ENCODE data around the gene CCNT2.
"Not testable (repeated sequence)": the region's sequence is repeated elsewhere in the genome, so short reads cannot be mapped to it uniquely, and the experiment has no call there.

Gene CCNT2

GRCh38 chr2:134934150-134934549 is 15.5 kb downstream of the CCNT2 start:
- H3K4me3 Mint-ChIP-seq: no peak overlapping the region
- H3K9me3 Mint-ChIP-seq: no peaks in the 10 kb centered on the region
- H3K27ac Mint-ChIP-seq: no peak overlapping the region
- H3K36me3 Mint-ChIP-seq (ENCODE audit: low read depth): peaks cover 35% of the 10 kb centered on the region
- H3K27me3 Mint-ChIP-seq (ENCODE audit: low read depth): no peaks in the 10 kb centered on the region
- H3K4me1 Mint-ChIP-seq (ENCODE audit: low read depth): peaks cover 32% of the 10 kb centered on the region
- no peak for DNase-seq (ENCODE audit: low spot score)

- H3K4me1 Mint-ChIP-seq (ENCODE audit: low read depth): peaks cover 32% of the 10 kb centered on the region
- H3K4me3 Mint-ChIP-seq: no peak overlapping the region
- no peak for DNase-seq (ENCODE audit: low spot score)
- H3K27me3 Mint-ChIP-seq (ENCODE audit: low read depth): no peaks in the 10 kb centered on the region
- no peaks in the 10 kb centered on the region for H3K9me3 Mint-ChIP-seq
- no peak overlapping the region for H3K27ac Mint-ChIP-seq
- H3K36me3 Mint-ChIP-seq (ENCODE audit: low read depth): peaks cover 38% of the 10 kb centered on the region
Measured at GRCh38 chr2:134934641-134935040, 16.0 kb downstream of the CCNT2 start.

- H3K27ac Mint-ChIP-seq: no peak overlapping the region
- DNase-seq (ENCODE audit: low spot score): no peak
- H3K27me3 Mint-ChIP-seq (ENCODE audit: low read depth): no peaks in the 10 kb centered on the region
- peaks cover 41% of the 10 kb centered on the region for H3K36me3 Mint-ChIP-seq (ENCODE audit: low read depth)
- H3K4me1 Mint-ChIP-seq (ENCODE audit: low read depth): peaks cover 28% of the 10 kb centered on the region
- H3K9me3 Mint-ChIP-seq: no peaks in the 10 kb centered on the region
- H3K4me3 Mint-ChIP-seq: no peak overlapping the region
Measured at GRCh38 chr2:134936691-134937090, 18.1 kb downstream of the CCNT2 start.

GRCh38 chr2:134943540-134943939 is 24.9 kb downstream of the CCNT2 start:
- H3K4me1 Mint-ChIP-seq (ENCODE audit: low read depth): peaks cover 17% of the 10 kb centered on the region
- peak overlapping the region; percentile 49 for H3K27ac Mint-ChIP-seq
- no peaks in the 10 kb centered on the region for H3K27me3 Mint-ChIP-seq (ENCODE audit: low read depth)
- no peak overlapping the region for H3K4me3 Mint-ChIP-seq
- DNase-seq (ENCODE audit: low spot score): no peak
- no peaks in the 10 kb centered on the region for H3K9me3 Mint-ChIP-seq
- H3K36me3 Mint-ChIP-seq (ENCODE audit: low read depth): peaks cover 59% of the 10 kb centered on the region

GRCh38 chr2:134944975-134945374 is 26.4 kb downstream of the CCNT2 start:
- H3K4me3 Mint-ChIP-seq: no peak overlapping the region
- peaks cover 59% of the 10 kb centered on the region for H3K36me3 Mint-ChIP-seq (ENCODE audit: low read depth)
- H3K27ac Mint-ChIP-seq: no peak overlapping the region
- no peak for DNase-seq (ENCODE audit: low spot score)
- H3K27me3 Mint-ChIP-seq (ENCODE audit: low read depth): no peaks in the 10 kb centered on the region
- H3K9me3 Mint-ChIP-seq: no peaks in the 10 kb centered on the region
- H3K4me1 Mint-ChIP-seq (ENCODE audit: low read depth): peaks cover 18% of the 10 kb centered on the region

- H3K9me3 Mint-ChIP-seq: no peaks in the 10 kb centered on the region
- H3K36me3 Mint-ChIP-seq (ENCODE audit: low read depth): peaks cover 59% of the 10 kb centered on the region
- H3K4me1 Mint-ChIP-seq (ENCODE audit: low read depth): peaks cover 24% of the 10 kb centered on the region
- no peaks in the 10 kb centered on the region for H3K27me3 Mint-ChIP-seq (ENCODE audit: low read depth)
- DNase-seq (ENCODE audit: low spot score): no peak
- H3K27ac Mint-ChIP-seq: no peak overlapping the region
- no peak overlapping the region for H3K4me3 Mint-ChIP-seq
Measured at GRCh38 chr2:134946073-134946472, 27.5 kb downstream of the CCNT2 start.

- H3K36me3 Mint-ChIP-seq (ENCODE audit: low read depth): peaks cover 67% of the 10 kb centered on the region
- no peaks in the 10 kb centered on the region for H3K27me3 Mint-ChIP-seq (ENCODE audit: low read depth)
- peaks cover 19% of the 10 kb centered on the region for H3K4me1 Mint-ChIP-seq (ENCODE audit: low read depth)
- DNase-seq (ENCODE audit: low spot score): no peak
- no peaks in the 10 kb centered on the region for H3K9me3 Mint-ChIP-seq
- H3K4me3 Mint-ChIP-seq: no peak overlapping the region
- H3K27ac Mint-ChIP-seq: peak overlapping the region; percentile 70
Measured at GRCh38 chr2:134949981-134950708, 31.5 kb downstream of the CCNT2 start.

- peaks cover 18% of the 10 kb centered on the region for H3K4me1 Mint-ChIP-seq (ENCODE audit: low read depth)
- no peak for DNase-seq (ENCODE audit: low spot score)
- H3K27me3 Mint-ChIP-seq (ENCODE audit: low read depth): no peaks in the 10 kb centered on the region
- no peak overlapping the region for H3K27ac Mint-ChIP-seq
- H3K9me3 Mint-ChIP-seq: no peaks in the 10 kb centered on the region
- peaks cover 61% of the 10 kb centered on the region for H3K36me3 Mint-ChIP-seq (ENCODE audit: low read depth)
- no peak overlapping the region for H3K4me3 Mint-ChIP-seq
Measured at GRCh38 chr2:134950886-134951285, 32.3 kb downstream of the CCNT2 start.

GRCh38 chr2:134952608-134953007 is 34.0 kb downstream of the CCNT2 start:
- no peak overlapping the region for H3K4me3 Mint-ChIP-seq
- peaks cover 59% of the 10 kb centered on the region for H3K36me3 Mint-ChIP-seq (ENCODE audit: low read depth)
- no peak overlapping the region for H3K27ac Mint-ChIP-seq
- peaks cover 18% of the 10 kb centered on the region for H3K4me1 Mint-ChIP-seq (ENCODE audit: low read depth)
- no peaks in the 10 kb centered on the region for H3K9me3 Mint-ChIP-seq
- H3K27me3 Mint-ChIP-seq (ENCODE audit: low read depth): no peaks in the 10 kb centered on the region
- DNase-seq (ENCODE audit: low spot score): no peak

- H3K36me3 Mint-ChIP-seq (ENCODE audit: low read depth): peaks cover 50% of the 10 kb centered on the region
- H3K9me3 Mint-ChIP-seq: no peaks in the 10 kb centered on the region
- H3K4me1 Mint-ChIP-seq (ENCODE audit: low read depth): peaks cover 14% of the 10 kb centered on the region
- no peaks in the 10 kb centered on the region for H3K27me3 Mint-ChIP-seq (ENCODE audit: low read depth)
- no peak for DNase-seq (ENCODE audit: low spot score)
- H3K27ac Mint-ChIP-seq: no peak overlapping the region
- no peak overlapping the region for H3K4me3 Mint-ChIP-seq
Measured at GRCh38 chr2:134954065-134954464, 35.4 kb downstream of the CCNT2 start.

GRCh38 chr2:134955744-134956143 is 37.1 kb downstream of the CCNT2 start:
- Mint-ChIP-seq H3K36me3 (ENCODE audit: low read depth) (peaks cover 38% of the 10 kb centered on the region), H3K4me3 (no peak overlapping the region), H3K27me3 (ENCODE audit: low read depth) (no peaks in the 10 kb centered on the region), H3K27ac (no peak overlapping the region), H3K4me1 (ENCODE audit: low read depth) (peaks cover 5% of the 10 kb centered on the region), H3K9me3 (no peaks in the 10 kb centered on the region)
- DNase-seq (ENCODE audit: low spot score): no peak

- no peaks in the 10 kb centered on the region for H3K9me3 Mint-ChIP-seq
- no peak overlapping the region for H3K27ac Mint-ChIP-seq
- no peak overlapping the region for H3K4me3 Mint-ChIP-seq
- DNase-seq (ENCODE audit: low spot score): no peak
- H3K36me3 Mint-ChIP-seq (ENCODE audit: low read depth): peaks cover 32% of the 10 kb centered on the region
- no peaks in the 10 kb centered on the region for H3K27me3 Mint-ChIP-seq (ENCODE audit: low read depth)
- peaks cover 5% of the 10 kb centered on the region for H3K4me1 Mint-ChIP-seq (ENCODE audit: low read depth)
Measured at GRCh38 chr2:134957477-134957876, 38.9 kb downstream of the CCNT2 start.

- H3K36me3 Mint-ChIP-seq (ENCODE audit: low read depth): peaks cover 11% of the 10 kb centered on the region
- H3K9me3 Mint-ChIP-seq: peaks cover 28% of the 10 kb centered on the region
- DNase-seq (ENCODE audit: low spot score); H3K27ac Mint-ChIP-seq; H3K4me1 Mint-ChIP-seq (ENCODE audit: low read depth); H3K4me3 Mint-ChIP-seq: not testable (repeated sequence)
- peaks cover 11% of the 10 kb centered on the region for H3K27me3 Mint-ChIP-seq (ENCODE audit: low read depth)
Measured at GRCh38 chr2:134967166-134967565, 48.5 kb downstream of the CCNT2 start.

- no peak for DNase-seq (ENCODE audit: low spot score)
- Mint-ChIP-seq H3K4me3 (peak overlapping the region; percentile 14), H3K9me3 (peaks cover 58% of the 10 kb centered on the region), H3K4me1 (ENCODE audit: low read depth) (peaks cover 8% of the 10 kb centered on the region), H3K27me3 (ENCODE audit: low read depth) (peaks cover 12% of the 10 kb centered on the region), H3K27ac (peak overlapping the region; percentile 80), H3K36me3 (ENCODE audit: low read depth) (peaks cover 30% of the 10 kb centered on the region)
Measured at GRCh38 chr2:134973241-134974138, 54.9 kb downstream of the CCNT2 start.
